ENCODE data around the gene TBC1D20.

- no peak for TF ChIP-seq CTCF (IDR thresholded peaks at IDR 0.05)
- TF ChIP-seq POLR2A (IDR thresholded peaks at IDR 0.05) = no peak
Observed at GRCh38 chr20:389220-389619, 73.1 kb downstream of the TBC1D20 start.
